ENCODE data around the gene DEFB131B.
A peak's percentile ranks its signal among the peaks of the same experiment; 100 is the strongest.
"Not testable (repeated sequence)": the region's sequence is repeated elsewhere in the genome, so short reads cannot be mapped to it uniquely, and the experiment has no call there.

The DEFB131B gene

GRCh38 chr11:71911986-71912340, 33.7 kb downstream of the DEFB131B start:
- DNase-seq, result not testable (repeated sequence)

- DNase-seq, result no peak
Observed at GRCh38 chr11:71913756-71914526, 35.7 kb downstream of the DEFB131B start.

- DNase-seq, result peak; percentile 77
Observed at GRCh38 chr11:71914617-71915189, 36.5 kb downstream of the DEFB131B start.

GRCh38 chr11:71917646-71918140, 39.4 kb downstream of the DEFB131B start:
- no peak for DNase-seq

GRCh38 chr11:71927820-71928736, 49.8 kb downstream of the DEFB131B start, which contains the start of gene XNDC1N:
Gene XNDC1N (minus strand): TSS chr11:71928594. CDS start chr11:71923353, 5,241 bp downstream.
- peak; percentile 86 for DNase-seq

GRCh38 chr11:71928737-71929443, 50.6 kb downstream of the DEFB131B start, which contains the start of gene RNF121:
Gene RNF121 (plus strand): TSS chr11:71929046. CDS start chr11:71929062, 16 bp downstream.
- peak; percentile 98 for DNase-seq

GRCh38 chr11:71929491-71929890, 51.2 kb downstream of the DEFB131B start:
- DNase-seq, result no peak

GRCh38 chr11:71930556-71931244, 52.4 kb downstream of the DEFB131B start:
- DNase-seq, result no peak

GRCh38 chr11:71931245-71931602, 53.0 kb downstream of the DEFB131B start:
- peak; percentile 19 for DNase-seq

GRCh38 chr11:71933141-71933933, 55.1 kb downstream of the DEFB131B start:
- no peak for DNase-seq
